GM21515 (cell line): ENCODE results near the gene CARF.

Experiments used
- ATAC-seq: cut with Tn5 transposase; IDR thresholded peaks from one replicate; pipeline ENCODE4 v1.9.1; 2021; ENCODE audit not compliant: unreplicated experiment

The CARF gene

DNA sequence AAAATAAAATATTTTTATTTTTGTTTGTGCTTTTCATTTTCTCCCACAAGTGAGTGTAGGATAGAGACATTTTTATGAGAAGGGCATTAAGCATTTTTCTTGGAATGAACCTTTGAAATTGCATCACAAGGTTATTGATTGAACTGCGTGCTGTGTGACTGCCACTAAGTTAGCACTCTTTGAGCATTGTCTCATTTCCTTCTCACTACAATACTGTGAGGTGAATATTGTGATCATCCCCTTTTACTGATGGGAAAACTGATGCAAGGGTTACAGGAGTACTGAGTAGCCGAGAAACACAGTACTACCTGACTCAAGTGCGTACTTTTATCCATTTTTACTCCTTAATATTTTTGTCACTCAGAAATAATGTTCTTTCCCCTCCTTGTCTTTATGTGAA is 104.6 kb downstream of the CARF start:
- no peak for ATAC-seq

DNA sequence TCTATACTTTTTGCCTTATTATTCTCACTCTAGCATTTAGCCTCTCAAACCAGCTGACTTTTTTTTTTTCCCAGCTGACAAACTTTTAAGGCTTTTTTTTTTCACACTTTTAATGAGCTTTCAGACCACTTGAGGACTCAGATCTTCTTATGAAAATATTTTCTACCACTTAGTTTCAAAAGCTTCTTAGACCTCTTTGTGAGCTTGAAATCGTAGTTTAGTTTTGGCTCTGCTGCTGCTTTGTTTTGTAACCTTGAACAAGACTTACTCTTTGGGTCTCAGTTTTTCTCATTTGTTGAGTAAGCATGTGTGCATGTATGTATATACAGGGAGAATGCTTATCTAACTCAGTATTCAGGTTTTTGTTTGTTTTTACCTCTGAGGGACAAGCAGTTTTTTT is 106.1 kb downstream of the CARF start:
- no peak for ATAC-seq

DNA sequence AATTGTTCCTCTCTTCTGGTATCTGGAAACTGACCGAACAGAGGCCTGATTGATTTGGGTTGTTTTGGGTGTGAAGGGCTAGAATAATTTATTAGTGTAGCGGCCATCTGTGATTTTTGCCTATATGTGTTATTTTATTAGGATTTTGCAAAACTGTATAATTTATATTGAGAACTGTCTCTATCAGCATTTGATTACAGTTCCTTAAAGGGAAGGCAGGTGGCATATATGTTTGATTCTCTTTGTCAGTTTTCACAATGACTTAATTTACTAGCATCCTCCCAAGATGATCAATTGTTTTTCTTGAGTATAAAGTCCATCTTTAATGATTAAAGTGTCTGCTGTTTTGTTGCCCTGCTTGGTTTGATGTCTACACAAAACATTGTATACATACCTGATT is 107.1 kb downstream of the CARF start:
- ATAC-seq = no peak

DNA sequence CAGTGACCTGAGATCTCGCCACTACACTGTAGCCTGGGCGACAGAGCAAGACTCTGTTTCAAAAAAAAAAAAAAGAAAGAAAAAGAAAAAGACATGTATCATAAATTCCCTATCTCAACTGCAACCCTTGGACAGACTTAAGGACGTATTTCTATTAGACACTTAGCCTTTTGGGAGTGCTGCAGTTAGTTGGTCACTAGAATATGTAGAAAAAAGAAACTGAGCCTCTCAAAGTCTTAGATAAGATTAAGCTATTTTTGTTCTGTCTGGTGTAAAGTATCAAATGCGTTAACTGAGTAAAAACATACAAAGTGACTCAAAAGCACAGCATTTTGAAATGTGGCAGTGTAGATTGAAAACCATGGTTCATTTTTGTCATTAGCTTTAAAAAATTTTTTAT is 109.9 kb downstream of the CARF start:
- ATAC-seq = no peak

DNA sequence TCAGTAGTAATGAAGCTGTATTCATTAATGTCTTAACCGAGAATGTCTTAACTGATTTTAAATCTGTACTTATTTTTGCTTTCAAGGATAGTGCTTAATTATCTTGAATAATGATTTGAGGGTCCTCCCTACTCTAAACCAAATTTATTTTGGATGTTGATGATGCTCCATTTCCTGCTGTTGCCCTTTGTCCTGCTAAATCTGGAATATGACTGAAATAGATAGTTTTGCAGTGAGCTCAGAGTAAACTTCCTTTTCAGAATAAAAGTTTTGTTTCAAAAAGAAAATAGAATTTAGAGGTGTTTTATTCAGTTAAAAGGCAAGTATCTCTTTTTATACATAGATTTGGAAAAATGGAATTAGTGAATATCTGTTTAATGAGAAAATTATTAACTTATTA is 110.7 kb downstream of the CARF start:
- ATAC-seq = no peak

DNA sequence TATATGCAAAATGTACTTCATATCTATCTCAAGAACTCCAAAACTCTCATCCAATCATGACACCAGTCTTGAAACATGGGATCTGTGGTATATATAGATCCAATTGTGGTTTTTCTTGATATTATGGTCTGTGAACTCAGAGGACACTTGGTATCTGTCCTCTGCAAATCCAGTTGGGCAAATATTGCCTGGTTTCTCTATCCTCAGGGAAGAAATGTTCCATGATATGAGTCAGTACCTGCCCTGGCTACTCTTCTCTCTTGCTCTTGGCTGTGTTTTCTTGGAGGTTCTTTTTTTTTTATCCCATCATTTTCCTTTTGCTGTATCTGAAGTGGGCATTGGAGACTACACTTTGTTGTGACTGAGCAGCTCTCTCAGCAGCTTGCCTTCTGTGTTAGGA is 113.5 kb downstream of the CARF start:
- ATAC-seq = no peak

DNA sequence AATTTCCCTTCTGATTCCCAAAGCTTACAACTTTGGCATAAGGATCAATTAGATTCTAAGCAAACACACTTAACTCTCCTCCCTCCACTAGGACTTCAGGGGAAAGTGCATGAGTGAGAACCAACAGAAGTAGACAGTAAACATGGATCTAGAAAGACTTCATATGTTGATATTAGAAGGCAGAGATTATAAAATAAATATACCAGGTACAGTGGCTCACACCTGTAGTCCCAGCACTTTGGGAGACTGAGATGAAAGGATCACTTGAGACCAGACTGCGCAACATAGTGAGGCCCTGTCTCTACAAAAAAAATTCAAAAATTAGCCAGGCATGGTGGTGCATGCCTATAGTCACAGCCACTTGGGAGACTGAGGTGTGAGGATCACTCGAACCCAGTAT is 118.5 kb downstream of the CARF start:
- no peak for ATAC-seq

DNA sequence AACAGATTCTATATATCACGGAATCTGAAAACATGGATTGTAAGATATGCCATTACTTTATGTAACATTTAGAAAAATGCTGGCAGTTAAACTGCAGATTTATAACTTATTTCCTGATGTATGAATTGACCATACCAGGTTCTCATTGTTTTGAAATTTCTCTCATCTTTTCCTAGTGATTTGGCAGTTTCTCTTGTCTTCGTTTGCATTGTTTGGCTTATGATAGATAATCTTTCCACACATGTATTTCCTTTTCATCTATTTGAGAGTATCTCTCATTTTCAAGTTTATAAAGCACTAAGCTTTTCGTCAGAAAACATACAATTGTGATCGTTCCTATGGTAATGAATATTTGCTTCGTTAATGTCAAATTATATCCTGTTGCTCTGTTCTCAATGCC is 118.9 kb downstream of the CARF start:
- ATAC-seq = no peak

DNA sequence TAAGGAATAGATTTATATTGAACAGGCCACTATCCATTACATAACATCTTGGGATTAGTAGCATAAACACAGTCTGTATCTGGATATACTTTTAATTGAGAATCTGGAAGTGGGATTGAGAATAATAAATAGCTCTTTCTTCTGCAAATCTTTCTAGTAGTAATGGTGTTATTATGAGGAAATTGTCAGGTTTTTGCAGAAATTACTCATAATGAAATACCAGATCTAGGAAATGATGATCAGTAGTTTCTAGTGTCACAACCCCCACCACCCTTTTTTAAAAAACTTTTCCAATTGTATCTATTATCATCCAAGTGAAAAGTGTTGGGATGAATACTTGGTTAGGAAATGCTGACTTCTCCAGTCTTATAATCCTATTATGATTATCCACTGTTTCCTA is 121.3 kb downstream of the CARF start:
- no peak for ATAC-seq

DNA sequence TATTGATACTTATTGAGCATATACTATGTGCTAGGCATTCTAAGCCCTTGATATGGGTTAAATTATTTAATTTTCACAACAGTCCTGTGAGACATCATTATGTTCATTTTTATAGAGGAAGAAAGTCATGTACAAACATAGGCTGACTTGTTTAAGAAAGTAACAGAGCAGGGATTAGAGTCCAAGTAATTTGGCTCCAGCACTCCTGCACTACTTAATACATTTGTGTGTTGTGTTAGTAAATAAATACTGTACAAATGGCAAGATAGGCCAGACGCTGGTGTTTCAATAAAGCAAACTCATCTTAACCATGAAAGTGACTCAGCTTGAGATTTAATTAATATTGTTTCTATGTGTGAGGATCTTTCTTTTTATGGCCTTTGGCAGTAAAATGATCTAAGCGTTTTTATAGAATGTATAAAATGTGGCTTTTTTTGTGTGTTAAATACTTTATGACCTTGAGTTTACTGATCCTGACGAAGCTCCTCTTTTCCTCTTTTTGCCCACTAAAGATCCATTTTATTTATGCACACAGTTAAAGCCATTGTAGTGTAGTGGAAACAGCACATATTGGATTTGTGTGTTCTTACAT is 123.9 kb downstream of the CARF start:
- ATAC-seq = no peak
